PC-9 (cell line): ENCODE measurements around the gene ANKRD60. TPM values are rescaled to one million over a fixed set of nuclear protein-coding genes. Genes with fewer than 3 reads are reported as not detected.
A peak's percentile ranks its signal among the peaks of the same experiment; 100 is the strongest.

ENCODE experiments used
- BruUV-seq: library from RNA; stranded (reverse); fragments of 400-500 nt; replicated peaks from 2 replicates; lab custom pipeline; 2021; lab: Mats Ljungman, UMichigan
- CTCF ChIA-PET: fragments of 300-600 bp; sonication (Branson Sonifier 250); formaldehyde crosslinking; loops from one replicate; lab custom pipeline; 2022; ENCODE audit warnings: antibody characterized with exemption; lab: Charles Lee
- POLR2A ChIA-PET: fragments of 300-600 bp; sonication (Branson Sonifier 250); formaldehyde crosslinking; loops from one replicate; lab custom pipeline; 2022; ENCODE audit warnings: antibody characterized with exemption; ENCODE audit not compliant: unreplicated experiment; lab: Charles Lee
- DNase-seq, 2 experiments: peaks; one replicate each; pipeline versions ENCODE4 v3.0.0 to v3.0.0-alpha.2; 2015 to 2022; ENCODE audit warnings: mixed read lengths in 1 of 2
- H2AFZ ChIP-seq: fragments of 200-600 bp; sonication (generic); 2 replicates; pipeline ENCODE4 v1.8.1; 2017; ENCODE audit warnings: antibody characterized with exemption
- H3F3A ChIP-seq: fragments of 200-600 bp; sonication (generic); 2 replicates; pipeline ENCODE4 v1.8.1; 2017; ENCODE audit warnings: antibody characterized with exemption, mild to moderate bottlenecking, low read depth; ENCODE audit not compliant: insufficient read depth
- H3K27ac ChIP-seq: fragments of 200-600 bp; sonication (generic); 2 replicates; pipeline ENCODE4 v1.6.1; 2016; ENCODE audit warnings: mixed run types
- H3K27me3 ChIP-seq: fragments of 200-600 bp; sonication (generic); 2 replicates; pipeline ENCODE4 v1.6.1; 2016; ENCODE audit warnings: low read depth, mixed run types; ENCODE audit not compliant: insufficient read depth
- H3K36me3 ChIP-seq: fragments of 200-600 bp; sonication (generic); 2 replicates; pipeline ENCODE4 v1.6.1; 2016; ENCODE audit warnings: low read depth, mixed run types
- H3K4me1 ChIP-seq: fragments of 200-600 bp; sonication (generic); replicated peaks from 2 replicates; pipeline ENCODE4 v1.6.1; 2016; ENCODE audit warnings: mixed run types; ENCODE audit not compliant: insufficient read depth
- H3K4me2 ChIP-seq: fragments of 200-600 bp; sonication (generic); 2 replicates; pipeline ENCODE4 v1.6.1; 2017; ENCODE audit warnings: mixed run types
- H3K4me3 ChIP-seq: fragments of 200-600 bp; sonication (generic); 2 replicates; pipeline ENCODE4 v1.6.1; 2016; ENCODE audit warnings: mixed run types
- H3K79me2 ChIP-seq: fragments of 200-600 bp; sonication (generic); 2 replicates; pipeline ENCODE4 v1.6.1; 2017; ENCODE audit warnings: low read depth, mixed run types
- H3K9me2 ChIP-seq: fragments of 200-600 bp; sonication (generic); 2 replicates; pipeline ENCODE4 v1.8.1; 2017; ENCODE audit warnings: mild to moderate bottlenecking; ENCODE audit not compliant: insufficient read depth
- H3K9me3 ChIP-seq: fragments of 200-600 bp; sonication (generic); 2 replicates; pipeline ENCODE4 v1.8.1; 2016; ENCODE audit warnings: low read depth; ENCODE audit not compliant: insufficient read depth
- H4K20me1 ChIP-seq: fragments of 200-600 bp; sonication (generic); 2 replicates; pipeline ENCODE4 v1.8.1; 2017; ENCODE audit not compliant: insufficient read depth
- EZH2 ChIP-seq: fragments of 200-600 bp; sonication (generic); IDR thresholded peaks from 2 replicates; pipeline ENCODE4 v1.8.0; 2017; ENCODE audit warnings: antibody characterized with exemption, low read depth
- intact Hi-C: fragments of 100-400 bp; cut with micrococcal nuclease; formaldehyde crosslinking; loops from one replicate; pipeline ENCODE4 v1.10.0; 2022; ENCODE audit not compliant: unreplicated experiment
- total RNA-seq: library from RNA; stranded (reverse); gene quantifications from 2 replicates; pipeline ENCODE4 v1.2.3, GENCODE V29; 2021
- TF ChIP-seq, protein P1 (sequence below): fragments of 200-600 bp; sonication (generic); conservative IDR thresholded peaks from 2 replicates; pipeline ENCODE4 v1.6.1; 2017; ENCODE audit warnings: mixed run types, antibody characterized with exemption, mild to moderate bottlenecking, moderate library complexity

ANKRD60 gene
- total RNA-seq, 1 experiment from 2014 or later, result not detected

DNA sequence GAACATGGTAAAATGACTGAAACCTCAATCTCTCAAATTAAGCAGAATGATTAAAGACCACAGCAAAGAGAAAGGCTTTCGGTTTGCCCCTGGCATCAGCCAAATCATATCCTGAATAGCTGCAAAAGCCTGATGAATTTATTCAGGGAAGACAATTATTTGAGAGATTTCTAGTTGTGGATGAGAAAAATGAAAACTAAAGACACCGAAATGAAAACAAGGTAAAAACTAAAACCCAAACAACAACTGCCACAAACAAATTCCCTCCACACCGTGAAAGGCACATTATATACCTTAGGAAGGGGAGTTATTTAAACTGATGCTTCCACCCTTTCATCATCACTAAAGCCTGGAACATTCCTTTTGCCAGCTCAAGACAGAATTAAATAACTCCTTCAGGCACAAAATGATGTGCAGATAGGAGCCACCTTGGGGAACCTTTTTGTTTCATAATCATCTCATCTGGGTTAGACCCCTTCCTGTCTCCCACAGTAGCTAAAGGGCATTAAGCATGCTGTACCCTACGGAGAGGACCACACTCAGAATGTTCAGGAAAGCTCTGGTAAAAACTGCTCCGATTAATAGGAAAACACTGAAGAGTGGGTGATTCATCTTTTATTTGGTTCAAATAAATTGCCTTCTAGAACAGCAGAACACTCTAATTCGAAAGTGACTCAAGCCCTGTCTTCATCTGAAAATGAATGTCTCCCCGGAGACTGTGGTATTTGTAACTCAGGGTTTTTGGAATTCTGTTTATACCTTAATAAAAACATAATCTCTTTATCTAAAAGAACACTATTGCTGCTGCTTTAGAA, 9.1 kb upstream of the ANKRD60 start:
- H3K79me2 ChIP-seq, result no peaks in the 10 kb centered on the region
- H3K4me1 ChIP-seq, result peaks cover 8% of the 10 kb centered on the region; the same call in 1 of the 2 replicates
- no TSS peak for BruUV-seq
- CTCF ChIA-PET, result interaction anchor here (0.6 kb wide), 2 partner anchors 196 to 307 kb away, joined by 3 to 4 read pairs; no protein-coding TSS in a partner anchor
- H3K9me3 ChIP-seq, result no peaks in the 10 kb centered on the region
- H3K9me2 ChIP-seq, result no peaks in the 10 kb centered on the region
- intact Hi-C loops, result loop anchor here (1.0 to 10.0 kb wide), 5 partner anchors 210 to 985 kb away; partner anchors contain the start of gene STX16
- no peak for DNase-seq
- H3K4me3 ChIP-seq, result peak overlapping the region; percentile 68; the same call in 1 of the 2 replicates
- H3K36me3 ChIP-seq, result no peaks in the 10 kb centered on the region
- POLR2A ChIA-PET, result no interaction called here
- no peaks in the 10 kb centered on the region for H3K27me3 ChIP-seq
- H3K4me2 ChIP-seq, result peak overlapping the region; percentile 94
- H4K20me1 ChIP-seq, result no peaks in the 10 kb centered on the region
- no peak overlapping the region for H3K27ac ChIP-seq
- peaks cover 7% of the 10 kb centered on the region; the same call in 1 of the 2 replicates for H3F3A ChIP-seq
- peak overlapping the region; percentile 90; the same call in 1 of the 2 replicates for H2AFZ ChIP-seq
- no peak for TF ChIP-seq EZH2
- TF ChIP-seq, protein P1, sequence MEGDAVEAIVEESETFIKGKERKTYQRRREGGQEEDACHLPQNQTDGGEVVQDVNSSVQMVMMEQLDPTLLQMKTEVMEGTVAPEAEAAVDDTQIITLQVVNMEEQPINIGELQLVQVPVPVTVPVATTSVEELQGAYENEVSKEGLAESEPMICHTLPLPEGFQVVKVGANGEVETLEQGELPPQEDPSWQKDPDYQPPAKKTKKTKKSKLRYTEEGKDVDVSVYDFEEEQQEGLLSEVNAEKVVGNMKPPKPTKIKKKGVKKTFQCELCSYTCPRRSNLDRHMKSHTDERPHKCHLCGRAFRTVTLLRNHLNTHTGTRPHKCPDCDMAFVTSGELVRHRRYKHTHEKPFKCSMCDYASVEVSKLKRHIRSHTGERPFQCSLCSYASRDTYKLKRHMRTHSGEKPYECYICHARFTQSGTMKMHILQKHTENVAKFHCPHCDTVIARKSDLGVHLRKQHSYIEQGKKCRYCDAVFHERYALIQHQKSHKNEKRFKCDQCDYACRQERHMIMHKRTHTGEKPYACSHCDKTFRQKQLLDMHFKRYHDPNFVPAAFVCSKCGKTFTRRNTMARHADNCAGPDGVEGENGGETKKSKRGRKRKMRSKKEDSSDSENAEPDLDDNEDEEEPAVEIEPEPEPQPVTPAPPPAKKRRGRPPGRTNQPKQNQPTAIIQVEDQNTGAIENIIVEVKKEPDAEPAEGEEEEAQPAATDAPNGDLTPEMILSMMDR, result no peak; the same call in 1 of the 2 replicates

DNA sequence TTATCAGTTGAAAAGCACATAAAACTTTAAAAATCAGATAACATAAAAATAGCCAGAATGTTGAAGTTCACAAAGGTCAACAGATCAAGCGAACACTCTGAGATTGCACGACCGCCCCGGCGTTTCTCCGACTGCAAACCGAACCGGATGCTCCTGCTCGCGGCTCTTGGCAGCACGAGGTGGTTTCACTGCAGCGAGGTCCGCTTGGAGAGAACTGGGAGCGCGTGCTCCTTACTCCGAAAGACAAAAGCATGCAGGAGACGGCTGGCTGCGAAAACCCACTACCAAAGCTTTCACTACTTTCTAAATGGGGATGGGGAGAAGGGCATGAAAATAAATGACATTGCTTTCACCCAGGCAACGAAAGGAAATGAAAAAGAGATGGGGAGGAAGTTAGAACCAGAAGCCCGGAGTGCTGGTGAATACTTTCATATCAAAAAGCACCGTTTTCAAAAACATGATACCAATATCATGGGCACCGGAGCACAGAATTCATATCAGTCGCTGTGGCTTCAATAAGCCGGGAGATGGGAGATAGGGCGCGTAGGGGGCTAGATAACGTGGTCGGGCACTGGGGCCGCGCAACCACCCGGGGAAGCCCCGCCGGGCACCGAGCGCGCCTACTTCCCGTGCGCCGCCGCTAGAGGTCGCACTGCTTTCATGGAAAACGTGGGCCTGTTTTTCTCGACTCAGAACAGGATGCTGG, 8.3 kb upstream of the ANKRD60 start:
- ChIA-PET CTCF (interaction anchor here (0.6 to 0.7 kb wide), 3 partner anchors 168 to 308 kb away, joined by 3 to 4 read pairs (median 4); no protein-coding TSS in a partner anchor), POLR2A (no interaction called here)
- Histone ChIP-seq H4K20me1 (no peaks in the 10 kb centered on the region), H3K4me3 (peak overlapping the region; percentile 68), H3K27ac (no peak overlapping the region), H3F3A (peaks cover 7% of the 10 kb centered on the region; the same call in 1 of the 2 replicates), H3K4me1 (peaks cover 8% of the 10 kb centered on the region; the same call in 1 of the 2 replicates), H2AFZ (peak overlapping the region; percentile 90), H3K79me2 (no peaks in the 10 kb centered on the region), H3K36me3 (no peaks in the 10 kb centered on the region), H3K9me2 (no peaks in the 10 kb centered on the region), H3K9me3 (no peaks in the 10 kb centered on the region), H3K4me2 (peak overlapping the region; percentile 94), H3K27me3 (no peaks in the 10 kb centered on the region)
- intact Hi-C loops, result loop anchor here (1.0 to 10.0 kb wide), 5 partner anchors 211 to 986 kb away; partner anchors contain the start of gene STX16
- TF ChIP-seq, protein P1, result peak; percentile 97
- no peak for TF ChIP-seq EZH2
- BruUV-seq, result no TSS peak
- DNase-seq, result peak; percentile 51 to 75

DNA sequence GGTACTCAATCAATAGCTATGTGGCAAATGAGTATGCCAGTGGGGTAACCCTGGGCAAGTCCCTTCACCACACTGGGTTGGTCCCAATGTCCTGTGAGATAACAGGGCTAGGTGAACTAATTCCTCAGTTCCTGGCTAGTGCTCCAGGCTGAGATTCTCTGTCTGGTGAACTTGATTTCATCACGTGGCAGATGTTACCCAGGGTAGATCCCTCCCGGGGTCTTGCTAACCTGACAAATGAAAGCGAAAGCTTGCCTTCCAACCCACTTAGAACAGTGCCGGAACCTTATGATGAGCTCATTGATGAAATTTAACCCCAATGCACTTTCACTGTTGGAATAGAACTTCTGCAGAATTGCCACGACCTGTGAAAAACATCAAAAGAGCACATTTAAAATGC, 6.6 kb upstream of the ANKRD60 start:
- no peak overlapping the region for H2AFZ ChIP-seq
- no peak overlapping the region for H3K4me2 ChIP-seq
- no peaks in the 10 kb centered on the region for H3K9me3 ChIP-seq
- peaks cover 7% of the 10 kb centered on the region; the same call in 1 of the 2 replicates for H3F3A ChIP-seq
- DNase-seq, result no peak
- ChIA-PET POLR2A (interaction anchor here (0.6 kb wide), 1 partner anchor 584 kb away, joined by 3 read pairs; no protein-coding TSS in a partner anchor), CTCF (no interaction called here)
- no peak for TF ChIP-seq EZH2
- TF ChIP-seq, protein P1, result no peak
- no peaks in the 10 kb centered on the region for H3K27me3 ChIP-seq
- no peaks in the 10 kb centered on the region for H3K9me2 ChIP-seq
- H3K4me3 ChIP-seq, result no peak overlapping the region
- intact Hi-C loops, result loop anchor here (5.0 to 10.0 kb wide), 4 partner anchors 417 to 987 kb away; partner anchors contain the start of gene STX16
- H4K20me1 ChIP-seq, result no peaks in the 10 kb centered on the region
- H3K27ac ChIP-seq, result no peak overlapping the region
- no peaks in the 10 kb centered on the region for H3K79me2 ChIP-seq
- no TSS peak for BruUV-seq
- peaks cover 8% of the 10 kb centered on the region; the same call in 1 of the 2 replicates for H3K4me1 ChIP-seq
- no peaks in the 10 kb centered on the region for H3K36me3 ChIP-seq
